IMR-90 (cell line): Measurements from ENCODE around the gene CPEB3. TPM values are rescaled to one million over a fixed set of nuclear protein-coding genes. Genes with fewer than 3 reads are reported as not detected.

Experiments
- ATAC-seq: fragments of 200-7000 bp; cut with Tn5 transposase; 2 replicates; pipeline ENCODE4 v1.9.1; 2020; ENCODE audit warnings: low read depth, mild to moderate bottlenecking, moderate library complexity
- BruUV-seq: library from RNA; stranded (reverse); fragments of 400-500 nt; replicated peaks from 2 replicates; lab custom pipeline; 2021; lab: Mats Ljungman, UMichigan
- CTCF ChIA-PET: fragments of 300-600 bp; formaldehyde crosslinking; extraction: SDS; loops from one replicate; lab custom pipeline; 2021; ENCODE audit warnings: antibody characterized with exemption; lab: Yijun Ruan, JAX
- POLR2A ChIA-PET: fragments of 300-600 bp; sonication (Branson Sonifier 250); formaldehyde crosslinking; loops from one replicate; lab custom pipeline; 2022; ENCODE audit warnings: antibody characterized with exemption; ENCODE audit not compliant: unreplicated experiment; lab: Charles Lee
- DNase-seq: peaks from one replicate; pipeline ENCODE4 v3.0.0; 2013
- H2AFZ ChIP-seq: replicated peaks from 2 replicates; pipeline ENCODE3; 2013; ENCODE audit warnings: low read length, mild to moderate bottlenecking; ENCODE audit not compliant: poor library complexity
- H2AK5ac ChIP-seq: 2 replicates; pipeline ENCODE4 v1.6.1; 2013; ENCODE audit warnings: low read depth, low read length, inconsistent platforms
- H2AK9ac ChIP-seq: replicated peaks from 2 replicates; pipeline ENCODE3; 2013; ENCODE audit warnings: mild to moderate bottlenecking, low read depth, low read length, moderate library complexity; ENCODE audit not compliant: poor library complexity
- H2BK120ac ChIP-seq: 2 replicates; pipeline ENCODE4 v1.6.1; 2013; ENCODE audit warnings: low read depth, low read length, inconsistent platforms
- H2BK15ac ChIP-seq: 3 replicates; pipeline ENCODE4 v1.6.1; 2013; ENCODE audit warnings: low read depth, low read length, inconsistent platforms
- H2BK20ac ChIP-seq: 2 replicates; pipeline ENCODE4 v1.6.1; 2013; ENCODE audit warnings: low read depth, mild to moderate bottlenecking, inconsistent platforms, low read length, moderate library complexity
- H2BK5ac ChIP-seq: 2 replicates; pipeline ENCODE4 v1.6.1; 2013; ENCODE audit warnings: mild to moderate bottlenecking, low read depth, low read length, inconsistent platforms; ENCODE audit not compliant: poor library complexity, severe bottlenecking
- H3K14ac ChIP-seq: replicated peaks from 2 replicates; pipeline ENCODE4 v1.6.1; 2013; ENCODE audit warnings: low read depth, low read length, inconsistent platforms
- H3K18ac ChIP-seq: 2 replicates; pipeline ENCODE4 v1.6.1; 2013; ENCODE audit warnings: low read depth, low read length, control low read depth
- H3K23ac ChIP-seq: 2 replicates; pipeline ENCODE4 v1.6.1; 2013; ENCODE audit warnings: low read depth, low read length, inconsistent platforms
- H3K27ac ChIP-seq: 2 replicates; pipeline ENCODE4 v1.5.1; 2013; ENCODE audit warnings: mild to moderate bottlenecking, control low read depth, low read length; ENCODE audit not compliant: insufficient read depth
- H3K27me3 ChIP-seq: 2 replicates; pipeline ENCODE4 v1.6.1; 2013; ENCODE audit warnings: low read length; ENCODE audit not compliant: control insufficient read depth, insufficient read depth
- H3K36me3 ChIP-seq: 2 replicates; pipeline ENCODE4 v1.6.1; 2013; ENCODE audit warnings: low read length, mixed read lengths; ENCODE audit not compliant: control insufficient read depth, insufficient read depth
- H3K4ac ChIP-seq: 2 replicates; pipeline ENCODE4 v1.6.1; 2013; ENCODE audit warnings: low read depth, low read length, inconsistent platforms
- H3K4me1 ChIP-seq: 2 replicates; pipeline ENCODE4 v1.6.1; 2013; ENCODE audit warnings: low read length, mixed read lengths; ENCODE audit not compliant: control insufficient read depth, insufficient read depth
- H3K4me2 ChIP-seq: 2 replicates; pipeline ENCODE4 v1.6.1; 2013; ENCODE audit warnings: low read depth, mild to moderate bottlenecking, control low read depth, low read length, moderate library complexity
- H3K4me3 ChIP-seq: 2 replicates; pipeline ENCODE4 v1.5.1; 2013; ENCODE audit warnings: low read depth, mild to moderate bottlenecking, control low read depth, low read length, moderate library complexity; ENCODE audit not compliant: insufficient read depth
- H3K56ac ChIP-seq: 2 replicates; pipeline ENCODE4 v1.6.1; 2013; ENCODE audit warnings: low read length, inconsistent platforms; ENCODE audit not compliant: insufficient read depth; ENCODE audit errors: extremely low read depth
- H3K79me1 ChIP-seq, 2 experiments: 2 replicates each; pipeline ENCODE4 v1.6.1; 2013; ENCODE audit warnings: low read length in 2 of 2, inconsistent platforms in 1 of 2, low read depth in 1 of 2
- H3K9ac ChIP-seq: 2 replicates; pipeline ENCODE4 v1.6.1; 2013; ENCODE audit warnings: low read depth, low read length, control low read depth
- H3K9me1 ChIP-seq: 2 replicates; pipeline ENCODE4 v1.6.1; 2013; ENCODE audit warnings: low read length, inconsistent platforms; ENCODE audit not compliant: insufficient read depth
- H3K9me3 ChIP-seq: 2 replicates; pipeline ENCODE4 v1.6.1; 2013; ENCODE audit warnings: low read length; ENCODE audit not compliant: control insufficient read depth, insufficient read depth
- H4K20me1 ChIP-seq: 2 replicates; pipeline ENCODE4 v1.6.1; 2013; ENCODE audit warnings: low read length, inconsistent platforms; ENCODE audit not compliant: insufficient read depth
- H4K5ac ChIP-seq: 2 replicates; pipeline ENCODE4 v1.6.1; 2013; ENCODE audit warnings: mild to moderate bottlenecking, low read depth, low read length, control low read depth
- H4K8ac ChIP-seq, 2 experiments: 2 replicates each; pipeline ENCODE4 v1.6.1; 2013; ENCODE audit warnings: low read depth in 2 of 2, low read length in 2 of 2, control low read depth in 1 of 2, inconsistent platforms in 1 of 2
- H4K91ac ChIP-seq: 2 replicates; pipeline ENCODE4 v1.6.1; 2013; ENCODE audit warnings: low read depth, low read length, inconsistent platforms; ENCODE audit not compliant: insufficient read depth
- BHLHE40 ChIP-seq: fragments of 150-350 bp; IDR thresholded peaks from 2 replicates; pipeline ENCODE4 v1.6.1; 2016; ENCODE audit warnings: mild to moderate bottlenecking, low read depth, low read length
- FOS ChIP-seq: fragments of 150-350 bp; IDR thresholded peaks from 2 replicates; pipeline ENCODE4 v1.6.1; 2016; ENCODE audit warnings: low read depth, low read length
- MAZ ChIP-seq: IDR thresholded peaks from 2 replicates; pipeline ENCODE4 v1.6.1; 2012; ENCODE audit warnings: low read depth, mild to moderate bottlenecking, low read length, improper control_type of control experiment, moderate library complexity, borderline replicate concordance
- MXI1 ChIP-seq: IDR thresholded peaks from 2 replicates; pipeline ENCODE4 v1.6.1; 2012; ENCODE audit warnings: low read depth, mild to moderate bottlenecking, low read length, moderate library complexity, borderline replicate concordance
- NFE2L2 ChIP-seq: fragments of 150-350 bp; IDR thresholded peaks from 2 replicates; pipeline ENCODE4 v1.6.1; 2016; ENCODE audit warnings: low read depth, mild to moderate bottlenecking, low read length
- RFX5 ChIP-seq: IDR thresholded peaks from 2 replicates; pipeline ENCODE4 v1.8.0; 2012; ENCODE audit warnings: low read depth, mild to moderate bottlenecking, low read length, moderate library complexity
- WGBS, 2 experiments: methylation state at CpG; one replicate each; pipeline versions ENCODE4 v1.1.5 to v1.1.7; 2013; ENCODE audit warnings: missing lambda C conversion rate in 2 of 2; ENCODE audit not compliant: insufficient read length in 1 of 2; ENCODE audit errors: extremely low coverage in 2 of 2; 5-methylcytosine and 5-hydroxymethylcytosine counted together
- dilution Hi-C: fragments of 300-500 bp; cut with HindIII; formaldehyde crosslinking; loops from one replicate; pipeline ENCODE4 v1.14.3; 2018; ENCODE audit warnings: low sequenced_read_pairs; ENCODE audit not compliant: unreplicated experiment
- in situ Hi-C: fragments of 300-500 bp; cut with MboI; formaldehyde crosslinking; loops from 3 replicates; pipeline ENCODE4 v1.14.3; 2019; ENCODE audit warnings: low sequenced_read_pairs, inconsistent platforms, mixed read lengths
- intact Hi-C: fragments of 100-400 bp; cut with micrococcal nuclease; formaldehyde crosslinking; loops from 2 replicates; pipeline ENCODE4 v1.10.0; 2022
- polyA plus RNA-seq, 3 experiments: library from polyadenylated mRNA; depleted of rRNA; stranded (reverse); fragments of >200 nt; gene quantifications; 2 replicates each; pipeline ENCODE4 v1.2.3, GENCODE V29; 2012; ENCODE audit warnings: low replicate concordance in 1 of 3
- total RNA-seq: library from RNA; depleted of rRNA; stranded (reverse); fragments of >200 nt; gene quantifications from 2 replicates; pipeline ENCODE4 v1.2.3, GENCODE V29; 2012
- TF ChIP-seq, protein P1 (sequence below): conservative IDR thresholded peaks from 2 replicates; pipeline ENCODE4 v1.5.1; 2012; ENCODE audit warnings: mild to moderate bottlenecking, low read depth, low read length, improper control_type of control experiment

CPEB3 gene
- total and polyA plus RNA-seq, 2 of the 4 experiments (the other 2 are of a cell fraction), result 0.18 to 0.36 TPM

GRCh38 chr10:92238054-92238585, 52.8 kb downstream of the CPEB3 start:
- H2BK5ac ChIP-seq, result no peak overlapping the region
- no peaks in the 10 kb centered on the region for H3K9me1 ChIP-seq
- in situ Hi-C loops, result no loop called here
- no TSS peak for BruUV-seq
- CTCF ChIA-PET, result interaction anchor here (0.6 to 1.5 kb wide), 2 partner anchors 40 to 54 kb away, joined by 4 read pairs; no protein-coding TSS in a partner anchor
- no peak overlapping the region for H3K4ac ChIP-seq
- no peak overlapping the region for H4K8ac ChIP-seq
- H4K91ac ChIP-seq, result no peak overlapping the region
- intact Hi-C loops, result no loop called here
- H2BK120ac ChIP-seq, result no peak overlapping the region
- no peaks in the 10 kb centered on the region for H3K9me3 ChIP-seq
- H2AK5ac ChIP-seq, result no peak overlapping the region
- no peak overlapping the region for H4K5ac ChIP-seq
- H2AK9ac ChIP-seq, result no peak overlapping the region
- H3K27ac ChIP-seq, result no peak overlapping the region
- no peak for DNase-seq
- TF ChIP-seq RFX5 (no peak), NFE2L2 (no peak), MXI1 (no peak), MAZ (no peak), FOS (no peak), BHLHE40 (no peak)
- TF ChIP-seq, protein P1, sequence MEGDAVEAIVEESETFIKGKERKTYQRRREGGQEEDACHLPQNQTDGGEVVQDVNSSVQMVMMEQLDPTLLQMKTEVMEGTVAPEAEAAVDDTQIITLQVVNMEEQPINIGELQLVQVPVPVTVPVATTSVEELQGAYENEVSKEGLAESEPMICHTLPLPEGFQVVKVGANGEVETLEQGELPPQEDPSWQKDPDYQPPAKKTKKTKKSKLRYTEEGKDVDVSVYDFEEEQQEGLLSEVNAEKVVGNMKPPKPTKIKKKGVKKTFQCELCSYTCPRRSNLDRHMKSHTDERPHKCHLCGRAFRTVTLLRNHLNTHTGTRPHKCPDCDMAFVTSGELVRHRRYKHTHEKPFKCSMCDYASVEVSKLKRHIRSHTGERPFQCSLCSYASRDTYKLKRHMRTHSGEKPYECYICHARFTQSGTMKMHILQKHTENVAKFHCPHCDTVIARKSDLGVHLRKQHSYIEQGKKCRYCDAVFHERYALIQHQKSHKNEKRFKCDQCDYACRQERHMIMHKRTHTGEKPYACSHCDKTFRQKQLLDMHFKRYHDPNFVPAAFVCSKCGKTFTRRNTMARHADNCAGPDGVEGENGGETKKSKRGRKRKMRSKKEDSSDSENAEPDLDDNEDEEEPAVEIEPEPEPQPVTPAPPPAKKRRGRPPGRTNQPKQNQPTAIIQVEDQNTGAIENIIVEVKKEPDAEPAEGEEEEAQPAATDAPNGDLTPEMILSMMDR, result no peak
- H3K36me3 ChIP-seq, result no peaks in the 10 kb centered on the region
- H3K27me3 ChIP-seq, result no peaks in the 10 kb centered on the region
- H4K20me1 ChIP-seq, result no peaks in the 10 kb centered on the region
- H3K4me3 ChIP-seq, result no peak overlapping the region
- H2BK20ac ChIP-seq, result no peak overlapping the region
- H3K4me1 ChIP-seq, result peaks cover 2% of the 10 kb centered on the region; the same call in 1 of the 2 replicates
- dilution Hi-C loops, result no loop called here
- no peak overlapping the region for H2AFZ ChIP-seq
- no peak overlapping the region for H3K9ac ChIP-seq
- H3K4me2 ChIP-seq, result no peak overlapping the region
- POLR2A ChIA-PET, result no interaction called here
- H3K79me1 ChIP-seq, result no peaks in the 10 kb centered on the region; a peak in 1 of 4 replicates
- H2BK15ac ChIP-seq, result no peak overlapping the region
- H3K23ac ChIP-seq, result no peak overlapping the region
- ATAC-seq, result no peak
- no peak overlapping the region for H3K14ac ChIP-seq
- no CpG with 5 or more reads among the region's 3 CpGs for WGBS, 2 experiments
- no peak overlapping the region for H3K18ac ChIP-seq
- no peak overlapping the region for H3K56ac ChIP-seq
